HFF-Myc (cell line): ENCODE results near the gene U2AF2.

Experiments used
- DNase-seq: peaks from one replicate; pipeline ENCODE4 v3.0.0-alpha.2; 2011; ENCODE audit warnings: low read depth; ENCODE audit errors: extremely low read depth
- H3K4me3 ChIP-seq: replicated peaks from 2 replicates; pipeline ENCODE4 v1.5.1; 2011; ENCODE audit warnings: low read depth, mild to moderate bottlenecking, control low read depth, low read length
- TF ChIP-seq, protein P1 (sequence below): IDR thresholded peaks from 2 replicates; pipeline ENCODE4 v1.5.1; 2012; ENCODE audit warnings: mild to moderate bottlenecking, low read depth, low read length, control low read depth; ENCODE audit errors: missing control alignments

U2AF2 gene

DNA sequence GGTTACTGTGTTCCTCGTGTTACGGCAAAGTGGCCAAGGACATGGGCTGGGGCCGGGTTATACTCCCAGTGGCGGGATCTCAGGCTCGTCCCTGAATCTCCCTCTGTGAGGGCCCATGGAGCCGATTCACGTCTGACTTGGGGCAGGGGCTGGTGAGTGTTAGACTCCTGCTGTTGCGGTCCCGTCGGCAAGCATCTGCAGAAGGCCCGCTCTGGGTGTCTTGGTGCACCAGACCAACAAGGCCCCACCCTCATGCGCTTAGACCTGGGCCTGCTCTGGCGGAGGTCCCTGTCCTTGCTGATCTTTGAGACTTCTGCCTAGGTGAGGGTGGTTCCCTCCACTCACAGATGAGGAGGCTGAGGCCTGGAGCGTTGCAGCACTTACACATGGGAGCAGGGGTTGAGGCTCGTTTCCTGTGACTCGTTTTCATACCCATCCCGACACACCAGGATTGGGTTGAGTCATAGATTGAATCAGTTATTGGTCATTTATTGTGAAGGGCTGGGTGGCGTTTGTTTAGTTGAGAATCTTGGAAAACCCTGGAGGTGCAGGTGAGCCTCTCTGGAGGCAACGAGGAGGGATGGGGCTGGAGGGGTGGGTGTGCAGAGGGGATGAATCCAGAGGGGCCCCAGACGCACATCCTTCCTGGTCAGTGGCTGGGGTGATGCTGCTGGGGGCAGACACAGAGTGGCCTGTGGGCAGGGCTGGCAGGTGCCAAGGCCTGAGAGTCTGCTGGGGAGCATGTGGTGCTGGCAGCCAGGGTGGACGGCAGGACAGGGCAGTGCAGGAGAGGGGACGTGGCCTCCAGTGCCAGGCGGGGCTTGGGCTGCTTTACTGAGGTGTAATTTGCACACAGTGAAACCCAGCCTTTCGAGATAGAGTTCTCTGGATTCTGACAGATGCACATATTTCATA is 24.8 kb downstream of the U2AF2 start:
- no peak overlapping the region for H3K4me3 ChIP-seq
- DNase-seq: no peak
- TF ChIP-seq, protein P1, sequence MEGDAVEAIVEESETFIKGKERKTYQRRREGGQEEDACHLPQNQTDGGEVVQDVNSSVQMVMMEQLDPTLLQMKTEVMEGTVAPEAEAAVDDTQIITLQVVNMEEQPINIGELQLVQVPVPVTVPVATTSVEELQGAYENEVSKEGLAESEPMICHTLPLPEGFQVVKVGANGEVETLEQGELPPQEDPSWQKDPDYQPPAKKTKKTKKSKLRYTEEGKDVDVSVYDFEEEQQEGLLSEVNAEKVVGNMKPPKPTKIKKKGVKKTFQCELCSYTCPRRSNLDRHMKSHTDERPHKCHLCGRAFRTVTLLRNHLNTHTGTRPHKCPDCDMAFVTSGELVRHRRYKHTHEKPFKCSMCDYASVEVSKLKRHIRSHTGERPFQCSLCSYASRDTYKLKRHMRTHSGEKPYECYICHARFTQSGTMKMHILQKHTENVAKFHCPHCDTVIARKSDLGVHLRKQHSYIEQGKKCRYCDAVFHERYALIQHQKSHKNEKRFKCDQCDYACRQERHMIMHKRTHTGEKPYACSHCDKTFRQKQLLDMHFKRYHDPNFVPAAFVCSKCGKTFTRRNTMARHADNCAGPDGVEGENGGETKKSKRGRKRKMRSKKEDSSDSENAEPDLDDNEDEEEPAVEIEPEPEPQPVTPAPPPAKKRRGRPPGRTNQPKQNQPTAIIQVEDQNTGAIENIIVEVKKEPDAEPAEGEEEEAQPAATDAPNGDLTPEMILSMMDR: no peak

DNA sequence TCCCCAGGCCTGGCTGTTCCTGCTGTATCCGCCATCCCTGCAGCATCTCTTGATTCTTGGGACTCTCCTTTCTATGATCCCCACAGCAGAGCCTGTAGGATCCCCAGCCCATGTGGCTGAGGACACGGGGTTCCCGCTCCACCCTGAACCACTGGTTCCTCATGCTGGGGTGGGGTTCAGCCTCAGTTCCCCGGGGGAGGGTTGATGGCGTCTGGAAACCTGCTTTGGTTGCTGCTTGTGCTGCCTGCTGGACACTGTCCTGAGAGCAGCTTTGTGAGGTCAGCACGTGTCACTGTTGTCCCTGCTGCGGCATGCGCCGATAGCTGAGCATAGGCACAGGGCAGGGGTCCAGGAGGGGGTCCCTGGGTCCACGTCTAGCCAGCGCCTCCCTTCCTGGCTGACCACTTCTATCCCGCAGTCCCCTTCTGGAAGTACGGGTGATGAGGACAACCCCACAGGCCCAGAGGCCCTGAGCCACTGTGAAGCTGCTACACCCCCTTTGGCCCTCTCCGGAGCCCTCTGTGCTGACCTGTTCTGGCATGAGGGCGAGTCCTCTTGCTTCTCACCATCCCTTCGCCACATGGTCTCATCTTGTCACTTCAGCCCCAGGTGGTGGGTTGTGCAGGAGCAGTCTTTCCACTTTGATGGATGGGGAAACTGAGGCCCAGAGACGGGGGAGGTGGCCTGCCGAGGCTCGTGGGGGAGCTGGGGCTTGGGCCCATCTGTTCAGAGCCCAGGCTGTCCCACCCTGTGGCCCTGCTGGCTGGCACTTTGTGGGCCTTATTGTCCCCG is 25.7 kb downstream of the U2AF2 start:
- no peak for DNase-seq
- TF ChIP-seq, protein P1: no peak

DNA sequence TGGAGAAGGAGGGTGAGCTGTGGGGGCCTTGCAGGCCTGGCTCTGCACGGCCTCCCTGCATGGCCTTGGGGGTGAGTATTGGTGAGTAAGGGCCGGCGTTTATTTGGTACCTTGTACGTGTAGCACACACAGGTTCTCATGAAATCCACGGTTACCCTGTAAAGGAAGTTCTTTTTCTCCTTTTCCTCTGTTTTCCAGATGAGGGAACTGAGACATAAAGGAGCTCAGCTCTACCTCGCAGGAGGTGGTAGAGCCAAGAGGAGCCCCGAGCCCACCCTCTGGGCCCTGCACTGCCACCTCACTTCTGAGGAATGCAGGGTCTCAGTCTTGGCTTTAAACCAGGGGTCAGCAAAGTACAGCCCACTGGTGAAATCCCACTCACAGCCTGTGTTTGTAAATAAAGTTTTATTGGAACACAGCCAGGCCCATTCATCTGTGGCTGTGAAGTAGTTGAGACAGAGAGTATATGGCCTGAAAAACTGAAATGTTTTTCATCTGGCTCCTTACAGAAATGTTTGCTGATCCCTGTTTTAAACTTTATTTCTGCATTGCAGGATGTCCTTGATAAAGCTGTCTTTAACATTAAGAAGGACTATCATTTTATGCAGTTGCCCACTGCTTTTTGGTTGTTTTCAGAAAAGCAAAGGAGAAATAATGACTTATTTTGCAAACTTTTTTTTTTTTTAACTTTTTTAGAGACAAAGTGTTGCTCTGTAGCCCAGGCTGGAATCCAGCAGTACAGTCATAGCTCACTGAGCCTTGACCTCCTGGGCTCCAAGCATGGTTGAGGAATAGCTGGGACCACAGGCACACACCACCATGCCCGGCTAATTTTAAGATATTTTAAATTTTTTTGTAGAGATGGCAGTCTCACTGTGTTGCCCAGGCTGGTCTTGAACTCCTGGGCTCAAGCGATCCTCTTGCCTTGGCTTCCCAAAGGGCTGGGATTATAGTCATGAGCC is 26.6 kb downstream of the U2AF2 start:
- no peak for DNase-seq
- TF ChIP-seq, protein P1: no peak
- H3K4me3 ChIP-seq: no peak overlapping the region

More for the DNA sequence above, 25.7 kb downstream of the U2AF2 start:
- H3K4me3 ChIP-seq: no peak overlapping the region

DNA sequence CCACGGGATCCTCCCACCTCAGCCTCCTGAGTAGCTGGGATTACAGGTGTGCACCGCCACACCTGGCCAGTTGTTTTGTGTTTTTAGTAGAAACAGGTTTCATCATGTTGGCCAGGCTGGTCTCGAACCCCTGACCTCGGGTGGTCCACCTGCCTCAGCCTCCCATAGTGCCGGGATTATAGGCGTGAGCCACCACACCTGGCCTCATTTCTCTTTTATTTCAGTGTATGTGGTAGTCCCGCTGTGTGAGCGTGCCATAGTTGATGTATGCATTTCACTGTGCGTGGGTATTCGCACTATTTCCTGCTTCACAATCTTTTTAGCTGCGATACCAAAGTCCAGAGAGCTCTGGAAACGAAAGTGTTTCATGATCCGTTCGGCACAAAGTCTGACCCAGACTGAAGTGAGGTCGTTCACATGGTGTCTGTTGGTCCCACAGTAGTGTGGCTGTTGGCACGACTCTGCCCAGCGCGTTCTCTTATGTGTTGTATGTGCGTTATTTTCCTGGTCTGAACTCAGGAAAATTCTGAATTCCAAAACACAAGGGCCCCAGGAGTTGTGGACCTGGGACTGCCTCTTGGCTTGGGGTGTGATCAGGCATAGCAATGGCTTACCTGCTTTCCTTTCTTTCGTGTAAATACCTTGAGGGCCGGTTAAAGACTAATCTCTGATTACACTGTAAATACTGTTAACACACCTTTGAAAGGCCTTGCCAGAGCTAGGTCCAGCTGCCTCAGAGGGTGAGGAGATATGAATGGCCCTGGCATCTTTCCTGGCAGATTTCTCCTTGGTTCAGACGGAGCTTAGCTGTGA is 28.8 kb downstream of the U2AF2 start:
- DNase-seq: no peak
- TF ChIP-seq, protein P1: no peak
- no peak overlapping the region for H3K4me3 ChIP-seq

DNA sequence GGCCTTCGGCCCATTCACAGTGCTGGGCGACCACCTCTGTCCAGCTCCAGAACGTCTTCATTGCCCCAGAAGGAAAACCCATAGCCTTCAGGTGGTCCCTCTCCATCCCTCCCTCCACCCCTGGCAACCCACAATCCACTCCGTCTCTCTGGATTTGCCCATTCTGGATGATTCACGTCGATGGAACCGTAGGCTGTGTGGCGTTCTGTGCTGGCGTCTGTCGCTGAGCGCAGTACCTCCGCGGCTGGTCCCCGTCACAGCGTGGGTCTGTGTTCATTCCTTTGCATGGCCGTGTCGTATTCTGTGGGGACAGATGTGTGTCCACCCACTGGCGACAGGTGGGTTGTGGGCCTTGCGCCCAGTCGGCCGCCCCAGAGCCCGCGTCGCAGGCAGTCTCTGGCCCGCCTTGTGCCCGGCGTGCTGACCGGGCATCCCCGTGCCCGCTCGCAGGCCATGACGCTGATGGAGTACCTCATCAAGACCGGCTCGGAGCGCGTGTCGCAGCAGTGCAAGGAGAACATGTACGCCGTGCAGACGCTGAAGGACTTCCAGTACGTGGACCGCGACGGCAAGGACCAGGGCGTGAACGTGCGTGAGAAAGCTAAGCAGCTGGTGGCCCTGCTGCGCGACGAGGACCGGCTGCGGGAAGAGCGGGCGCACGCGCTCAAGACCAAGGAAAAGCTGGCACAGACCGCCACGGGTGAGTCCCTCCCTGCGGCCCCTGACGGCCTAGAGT is 30.3 kb downstream of the U2AF2 start:
- DNase-seq: no peak
- H3K4me3 ChIP-seq: no peak overlapping the region
- TF ChIP-seq, protein P1: no peak
